ENCODE measurements around the gene PTH2R.
A peak's percentile ranks its signal among the peaks of the same experiment; 100 is the strongest.
"Not testable (repeated sequence)": the region's sequence is repeated elsewhere in the genome, so short reads cannot be mapped to it uniquely, and the experiment has no call there.

PTH2R gene

DNA sequence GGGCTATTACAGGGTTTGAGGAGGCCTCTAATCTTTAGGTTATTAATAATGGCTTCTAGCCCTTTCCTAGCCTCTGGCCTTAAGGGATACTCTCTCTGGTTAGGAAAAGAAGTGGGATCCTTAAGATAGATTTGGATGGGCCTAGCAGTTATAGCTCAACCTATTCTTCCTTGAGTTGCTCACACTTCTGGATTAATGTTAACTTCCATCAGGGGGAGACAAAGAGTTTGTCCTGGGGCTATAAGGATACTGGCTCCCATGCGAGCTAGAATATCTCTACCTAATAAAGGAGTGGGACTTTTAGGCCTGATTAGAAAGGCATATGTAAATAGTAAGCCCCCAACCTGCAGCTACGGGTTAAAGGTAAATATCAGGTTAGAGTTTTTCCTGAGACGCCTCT is 14.3 kb upstream of the PTH2R start:
- no peak for DNase-seq

DNA sequence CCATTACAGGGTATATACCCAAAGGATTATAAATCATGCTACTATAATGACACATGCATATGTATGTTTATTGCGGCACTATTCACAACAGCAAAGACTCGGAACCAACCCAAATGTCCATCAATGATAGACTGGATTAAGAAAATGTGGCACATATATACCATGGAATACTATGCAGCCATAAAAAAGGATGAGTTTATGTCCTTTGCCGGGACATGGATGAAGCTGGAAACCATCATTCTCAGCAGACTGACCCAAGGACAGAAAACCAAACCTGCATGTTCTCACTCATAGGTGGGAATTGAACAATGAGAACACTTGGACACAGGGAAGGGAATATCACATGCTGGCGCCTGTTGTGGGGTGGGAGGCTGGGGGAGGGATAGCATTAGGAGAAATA is 9.8 kb upstream of the PTH2R start:
- DNase-seq, result not testable (repeated sequence)

DNA sequence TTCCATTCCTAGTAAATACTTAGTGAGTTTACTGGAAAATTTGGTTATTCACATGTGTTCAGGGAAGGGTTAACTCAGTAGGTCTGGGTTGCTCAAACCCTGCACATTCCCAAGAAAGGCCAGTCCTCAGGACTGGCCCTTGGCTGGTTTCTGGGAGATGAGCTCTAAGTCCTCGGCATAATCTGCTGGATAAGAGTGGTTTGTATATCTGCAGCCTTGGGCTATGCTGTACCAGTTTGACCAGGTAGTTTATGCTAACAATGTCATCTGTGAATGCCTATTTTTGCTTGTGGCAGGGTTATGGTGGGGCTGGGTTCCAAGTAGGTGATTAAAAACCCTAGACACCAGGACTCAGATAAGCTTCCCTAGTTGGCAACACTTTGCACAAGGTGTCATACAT is 7.4 kb upstream of the PTH2R start:
- DNase-seq, result no peak

DNA sequence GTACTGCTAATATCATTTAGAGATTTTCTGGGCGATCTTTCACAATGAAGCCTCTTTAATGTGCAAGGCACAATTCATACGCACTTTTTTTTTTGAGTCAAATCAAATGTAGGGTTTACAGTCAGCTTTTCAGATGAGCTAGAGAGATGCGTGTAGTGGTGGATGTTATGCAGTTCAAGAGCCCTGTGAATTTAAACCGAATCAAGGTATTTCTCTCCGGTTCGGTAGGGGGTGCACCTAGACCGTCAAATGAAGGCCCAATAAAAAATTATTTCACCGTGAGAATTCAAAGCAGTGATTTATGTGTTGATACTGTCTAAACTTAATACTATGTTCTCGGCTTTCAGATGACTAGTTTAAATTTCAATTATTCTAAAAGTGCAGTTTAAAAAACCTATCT is 1.1 kb downstream of the PTH2R start:
- peak; percentile 53 for DNase-seq

DNA sequence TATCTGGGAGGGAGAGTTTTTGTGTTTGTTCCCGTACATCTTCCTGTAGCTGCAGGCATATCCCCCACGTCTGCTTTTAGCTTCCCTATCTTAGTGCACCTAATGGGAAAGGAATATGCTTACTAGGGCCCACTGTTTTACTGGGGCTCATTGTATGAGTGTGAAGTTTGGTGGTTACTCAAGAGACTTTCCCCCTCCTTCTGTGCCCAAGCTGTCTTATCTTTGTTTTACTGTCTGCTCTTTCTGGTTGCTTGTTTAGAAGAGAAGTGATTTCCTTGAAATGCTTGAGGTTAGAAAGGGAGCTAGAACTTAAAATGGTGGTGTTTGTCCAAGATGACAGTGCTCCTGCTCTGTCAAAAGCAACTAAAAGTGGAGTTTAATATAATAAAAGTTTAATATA is 7.3 kb downstream of the PTH2R start:
- no peak for DNase-seq

DNA sequence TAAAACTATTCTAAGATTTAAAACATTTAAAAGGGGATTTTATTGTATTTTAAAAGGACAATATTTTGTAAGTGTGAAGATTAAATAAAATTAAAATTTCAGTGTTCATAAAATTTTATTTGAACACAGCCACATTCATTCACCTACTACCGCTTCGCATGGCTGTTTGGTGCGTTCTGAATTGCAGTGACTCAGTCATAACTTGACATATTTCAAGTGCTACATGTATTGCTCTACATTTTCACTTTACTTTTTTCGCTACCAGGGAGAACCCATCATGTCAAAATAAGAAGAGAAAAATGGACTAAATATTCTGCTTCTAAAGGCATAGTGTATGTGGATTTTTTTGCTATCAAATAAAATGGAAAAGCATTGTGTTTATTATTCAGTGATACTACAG is 8.7 kb downstream of the PTH2R start:
- no peak for DNase-seq

DNA sequence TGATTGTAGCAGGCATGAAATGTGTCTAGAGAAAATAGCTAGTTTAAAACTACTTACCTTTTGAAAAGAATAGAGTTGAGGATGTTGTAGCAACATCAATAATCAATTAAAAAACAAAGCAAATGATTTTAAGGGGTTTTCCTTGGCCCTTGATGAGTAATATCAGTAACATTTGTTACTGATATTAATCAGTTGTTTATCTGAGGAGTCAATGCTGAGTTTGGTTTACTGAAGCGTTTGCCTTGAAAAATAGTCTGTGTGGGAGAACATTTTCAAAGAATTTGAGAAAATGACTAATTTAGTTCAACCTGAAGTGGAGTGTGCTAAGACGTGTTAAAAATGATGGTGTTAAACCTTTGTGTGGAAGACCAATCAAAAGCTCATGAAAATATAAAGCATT is 9.3 kb downstream of the PTH2R start:
- DNase-seq, result no peak

DNA sequence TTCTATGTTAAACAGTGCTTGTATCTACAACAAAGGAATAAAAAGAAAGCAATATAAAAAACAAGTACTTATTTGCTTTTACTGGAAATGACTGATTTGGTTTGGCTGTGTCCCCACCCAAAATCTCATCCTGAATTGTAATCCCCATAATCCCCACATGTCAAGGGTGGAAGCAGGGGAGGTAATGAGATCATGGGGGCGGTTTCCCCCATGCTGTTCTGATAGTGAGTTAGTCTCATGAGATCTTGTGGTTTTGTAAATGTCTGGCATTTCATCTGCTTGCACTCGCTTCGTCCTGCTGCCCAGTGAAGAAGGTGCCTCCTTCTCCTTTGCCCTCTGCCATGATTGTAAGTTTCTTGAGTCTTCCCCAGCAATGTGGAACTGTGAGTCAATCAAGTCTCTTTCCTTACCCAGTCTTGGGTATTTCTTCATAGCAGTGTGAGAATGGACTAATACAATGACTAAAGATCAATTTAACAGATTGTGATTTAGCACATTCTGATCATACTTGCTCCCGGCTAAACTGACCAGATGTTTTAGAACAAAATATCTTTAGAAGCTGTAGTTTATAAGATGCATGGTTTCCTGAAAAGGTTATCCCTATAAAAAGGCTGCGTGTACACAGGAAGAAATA is 19.9 kb downstream of the PTH2R start:
- DNase-seq, result no peak

DNA sequence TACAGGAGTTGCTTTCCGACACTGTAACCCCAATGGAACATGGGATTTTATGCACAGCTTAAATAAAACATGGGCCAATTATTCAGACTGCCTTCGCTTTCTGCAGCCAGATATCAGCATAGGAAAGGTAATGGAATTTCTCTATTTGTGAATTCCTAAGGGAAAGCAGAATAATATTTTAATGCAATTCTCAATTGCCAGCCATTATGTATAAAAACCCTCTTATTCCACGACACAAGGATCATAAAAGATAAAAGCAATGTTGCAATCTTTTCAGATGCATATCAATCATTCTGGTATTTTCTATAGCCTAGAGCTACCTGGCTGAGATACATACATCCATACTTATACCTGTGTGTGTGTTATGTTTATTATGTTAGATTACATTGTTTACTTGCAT is 31.2 kb downstream of the PTH2R start:
- no peak for DNase-seq

DNA sequence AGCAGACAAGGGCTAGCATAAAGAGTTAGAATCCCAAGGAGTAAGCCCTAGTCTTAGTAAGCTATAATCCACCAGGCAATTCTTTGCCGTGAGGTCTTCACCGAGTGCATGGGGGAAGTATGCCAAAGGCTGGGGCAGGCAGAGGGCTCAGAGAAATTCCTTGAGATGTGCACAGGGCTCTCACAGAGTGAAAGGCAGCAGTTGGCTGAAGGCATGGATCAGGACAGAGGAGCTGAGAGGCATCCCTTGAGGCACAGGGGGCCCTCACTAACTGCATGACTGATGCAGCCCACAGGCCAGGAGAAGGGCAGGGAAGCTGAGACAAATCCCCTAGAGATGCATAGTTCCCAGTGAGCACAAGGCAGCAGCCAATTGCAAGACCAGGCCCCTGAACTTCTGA is 34.1 kb downstream of the PTH2R start:
- DNase-seq, result no peak

DNA sequence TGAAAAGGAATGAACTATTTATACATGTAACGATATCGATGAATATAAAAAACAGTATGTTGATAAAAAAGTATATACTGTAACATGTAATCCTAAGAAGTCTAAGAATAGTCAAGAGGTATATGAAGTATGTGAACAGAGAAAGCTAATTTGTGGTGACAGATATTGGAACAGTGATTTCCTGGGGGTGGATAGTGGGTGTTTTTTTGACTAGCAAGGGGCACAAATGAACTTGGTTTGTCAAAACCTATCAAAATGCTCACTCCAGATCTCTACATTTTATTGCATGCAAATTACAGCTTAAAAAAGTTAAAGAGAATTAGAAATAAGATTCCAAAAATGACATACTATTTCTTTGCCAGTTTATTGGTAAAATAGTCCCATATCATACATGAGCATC is 35.4 kb downstream of the PTH2R start:
- DNase-seq, result no peak

DNA sequence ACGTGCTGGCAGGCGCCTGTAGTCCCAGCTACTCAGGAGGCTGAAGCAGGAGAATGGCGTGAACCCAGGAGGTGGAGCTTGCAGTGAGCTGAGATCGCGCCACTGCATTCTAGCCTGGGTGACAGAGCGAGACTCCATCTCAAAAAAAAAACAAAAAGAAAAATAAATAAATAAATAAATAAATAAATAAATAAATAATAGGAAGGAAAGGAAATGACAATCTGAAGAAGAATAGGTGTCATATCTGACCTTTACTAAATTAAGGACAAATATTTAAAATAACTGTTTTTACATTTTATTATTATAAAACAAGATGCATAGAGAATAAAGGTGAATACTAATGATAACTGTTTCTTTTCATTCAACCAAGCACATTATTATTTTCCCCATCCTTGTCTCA is 40.9 kb downstream of the PTH2R start:
- not testable (repeated sequence) for DNase-seq

DNA sequence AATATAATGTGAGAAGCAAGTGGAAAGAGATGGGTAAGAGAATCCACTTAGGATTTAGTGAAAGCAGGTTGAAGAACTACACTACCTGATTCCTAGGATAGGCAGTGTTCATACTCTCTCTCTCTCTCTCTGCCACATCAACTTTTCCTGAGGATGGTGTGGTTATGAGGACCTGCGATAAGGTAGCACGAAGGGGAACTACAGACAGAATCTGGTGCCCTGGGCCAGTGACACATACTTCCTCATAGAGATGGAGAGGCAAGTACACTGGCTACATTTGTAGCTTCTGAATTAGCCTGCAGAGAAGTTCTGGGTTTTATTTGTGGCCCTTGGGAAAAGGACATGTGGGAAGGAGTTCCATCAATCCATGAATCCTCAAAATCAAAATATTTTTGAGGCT is 44.5 kb downstream of the PTH2R start:
- DNase-seq, result no peak

DNA sequence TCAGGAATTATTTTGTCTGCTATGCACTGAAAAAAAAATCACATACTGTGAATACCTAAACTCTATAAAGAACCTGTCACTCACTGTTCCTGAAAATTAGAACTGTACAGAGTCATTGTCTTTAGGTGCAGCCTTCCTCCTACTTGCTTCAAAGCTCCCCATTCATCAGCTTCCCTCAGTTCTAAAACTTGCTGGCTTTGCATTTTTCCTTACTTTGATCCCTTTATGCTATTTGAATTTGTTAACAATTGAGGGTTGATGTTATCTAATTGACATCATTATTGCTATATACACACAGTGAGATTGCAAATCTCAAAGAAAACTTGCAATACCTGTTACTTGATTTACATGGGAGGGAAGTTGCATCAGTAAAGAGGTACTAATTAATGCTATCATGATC is 48.3 kb downstream of the PTH2R start:
- no peak for DNase-seq

DNA sequence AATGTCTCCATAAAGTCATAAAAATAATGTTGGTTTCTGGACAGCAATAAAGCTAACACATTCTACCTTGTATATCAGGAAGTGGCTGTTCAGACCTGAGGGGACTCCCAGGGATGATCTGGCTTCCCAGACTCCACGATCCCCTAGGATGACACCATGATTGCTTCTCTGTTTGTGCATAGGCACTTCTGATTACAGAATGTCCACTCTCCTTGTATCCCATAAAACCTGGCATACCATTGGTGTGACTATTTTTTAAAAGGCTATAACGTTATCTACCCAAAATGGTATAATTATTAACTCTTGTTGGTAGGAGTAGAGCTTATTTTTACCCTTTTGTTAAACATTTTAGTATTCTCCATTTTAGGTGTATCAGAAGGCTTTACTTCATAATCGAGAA is 57.1 kb downstream of the PTH2R start:
- no peak for DNase-seq

DNA sequence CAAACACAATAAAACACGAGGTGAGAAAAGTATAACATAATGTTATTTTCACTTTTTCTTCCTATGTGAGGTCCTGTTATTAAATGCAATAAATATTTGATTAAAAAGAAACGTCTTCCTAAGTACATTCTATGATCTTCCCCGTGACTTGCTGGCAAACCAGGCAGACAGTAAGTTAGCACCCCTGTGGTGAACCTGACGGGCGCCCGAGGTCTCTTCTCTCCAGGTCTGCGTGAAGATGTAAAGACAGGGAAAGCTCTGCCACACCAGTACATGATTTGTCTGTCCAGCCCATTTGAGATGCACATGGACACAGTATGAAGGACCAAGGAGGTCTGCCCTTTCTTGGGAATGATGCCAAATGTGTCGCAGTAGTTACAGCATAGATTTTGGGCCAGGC is 57.6 kb downstream of the PTH2R start:
- no peak for DNase-seq

DNA sequence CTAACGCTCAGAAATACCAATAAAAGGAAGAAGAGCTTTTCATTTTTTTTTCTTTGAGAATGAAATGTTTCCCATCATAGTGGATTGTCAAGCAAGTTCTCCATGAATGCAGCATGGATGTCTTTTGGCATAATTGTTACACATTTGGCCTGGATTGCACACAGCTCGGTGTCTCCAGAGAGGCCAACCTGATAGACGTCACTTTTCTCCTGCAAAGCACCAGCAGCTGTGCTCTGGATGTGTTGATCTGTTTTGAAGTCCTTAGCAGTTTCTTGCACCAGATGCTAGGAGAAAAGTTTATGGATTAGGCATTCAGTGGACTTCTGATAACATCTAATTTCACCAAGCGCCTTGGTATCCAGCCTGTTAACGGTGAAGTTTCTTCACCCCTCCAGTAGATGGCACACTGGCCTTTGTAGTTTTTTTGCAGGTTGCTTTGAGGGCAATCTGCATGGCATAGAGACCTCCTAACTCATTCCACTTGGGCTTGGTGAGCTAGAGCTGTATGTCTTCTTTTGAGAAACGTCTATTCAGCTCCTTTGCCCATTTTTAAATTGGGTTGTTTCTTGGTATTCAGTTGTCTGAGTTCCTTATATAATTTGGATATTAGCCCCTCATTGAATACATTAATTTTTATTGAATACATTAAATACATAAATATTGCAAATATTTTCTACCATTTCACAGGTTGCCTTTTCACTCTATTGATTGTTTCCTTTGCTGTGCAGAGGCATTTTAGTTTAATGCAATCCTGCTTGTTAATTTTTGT is 59.7 kb downstream of the PTH2R start:
- DNase-seq, result peak; percentile 58

DNA sequence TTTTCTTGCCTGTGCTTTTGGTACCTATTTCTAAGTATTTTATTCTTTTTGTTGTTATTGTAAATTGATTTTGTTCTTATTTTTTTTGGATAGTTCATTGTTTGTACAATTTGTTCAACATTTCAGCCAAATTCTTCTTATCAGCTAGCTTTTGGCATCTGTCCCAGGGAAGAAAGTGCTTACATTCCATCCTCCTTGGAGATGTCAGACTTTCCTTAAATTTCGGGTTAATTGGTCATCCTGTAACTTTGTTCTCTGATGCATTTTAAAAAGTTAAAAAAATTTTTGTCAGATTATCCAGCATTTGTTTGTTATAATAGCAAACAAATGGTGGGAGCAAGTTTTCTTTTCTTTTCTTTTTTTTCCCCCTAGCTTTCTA is 60.3 kb downstream of the PTH2R start:
- DNase-seq, result no peak

DNA sequence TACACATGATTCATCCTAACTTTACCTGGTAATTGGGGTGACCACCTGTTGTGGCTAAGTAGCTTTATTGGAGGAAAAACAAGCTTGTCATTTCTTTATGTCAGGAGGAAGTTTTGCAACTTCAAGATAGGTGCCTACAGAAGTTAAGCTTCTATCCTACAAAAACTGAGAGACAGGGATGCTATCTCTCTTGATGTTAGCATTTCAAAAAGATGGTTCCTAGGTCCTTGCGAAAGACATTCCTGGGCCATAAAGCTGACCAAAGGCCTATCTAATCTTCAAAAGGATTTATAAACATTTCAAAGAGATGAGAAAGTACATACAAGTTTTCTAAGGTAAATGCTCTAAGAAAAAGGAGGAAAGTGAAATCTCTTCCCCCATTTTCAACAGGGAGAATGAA is 61.0 kb downstream of the PTH2R start:
- no peak for DNase-seq

DNA sequence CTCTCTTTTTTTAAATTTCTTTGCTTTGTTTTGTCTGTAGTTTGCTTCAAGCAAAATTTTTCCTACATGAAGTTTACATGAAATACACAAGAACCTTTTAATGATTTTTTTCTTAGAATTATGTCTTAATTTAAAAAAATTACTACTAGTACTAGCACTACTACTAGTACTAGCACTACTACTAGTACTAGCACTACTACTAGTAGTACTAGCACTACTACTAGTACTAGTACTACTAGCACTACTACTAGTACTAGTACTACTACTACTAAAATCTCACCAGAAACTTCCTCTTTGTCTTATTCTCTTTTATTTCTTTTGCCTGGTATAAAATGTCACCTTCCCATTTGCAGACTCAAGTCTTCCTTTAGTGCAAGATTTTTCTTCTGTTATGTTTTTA is 71.1 kb downstream of the PTH2R start:
- DNase-seq, result no peak

DNA sequence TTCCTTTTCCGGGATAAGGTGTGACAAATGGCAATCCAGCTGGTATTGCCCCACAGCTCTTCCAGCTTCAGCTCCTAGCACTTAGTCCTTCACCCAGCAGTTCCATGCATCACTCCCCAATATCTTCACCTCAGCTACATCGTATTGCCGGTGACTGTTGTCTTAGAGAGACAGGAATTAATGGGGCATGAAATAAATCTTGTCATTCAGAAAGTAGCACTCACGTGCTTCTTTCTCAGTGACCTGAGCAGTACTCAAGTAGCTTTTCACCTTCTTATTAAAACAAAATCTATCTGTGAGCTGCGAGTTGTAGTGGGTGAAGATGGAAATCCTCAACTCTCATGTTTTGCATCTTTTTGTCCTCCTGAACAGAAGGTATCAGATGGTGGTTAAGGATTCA is 72.8 kb downstream of the PTH2R start:
- no peak for DNase-seq

DNA sequence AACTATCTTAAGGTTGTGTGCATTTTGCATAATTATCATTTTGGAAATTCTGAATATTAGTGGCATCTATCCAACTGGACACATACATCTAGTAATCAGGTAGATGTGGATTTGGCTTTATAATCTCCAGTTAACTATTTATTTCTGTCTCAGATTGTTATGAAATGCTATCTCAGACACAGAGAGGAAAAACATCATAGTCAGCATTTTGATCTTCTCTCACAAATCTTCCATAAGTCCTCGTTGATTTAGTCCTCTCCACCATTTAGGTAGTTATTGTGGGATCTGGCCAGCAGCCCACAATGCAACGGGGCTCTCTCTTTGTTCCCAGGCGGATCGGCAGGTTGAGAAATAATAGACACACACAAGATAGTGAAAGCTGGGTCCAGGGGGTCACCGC is 75.4 kb downstream of the PTH2R start:
- not testable (repeated sequence) for DNase-seq

DNA sequence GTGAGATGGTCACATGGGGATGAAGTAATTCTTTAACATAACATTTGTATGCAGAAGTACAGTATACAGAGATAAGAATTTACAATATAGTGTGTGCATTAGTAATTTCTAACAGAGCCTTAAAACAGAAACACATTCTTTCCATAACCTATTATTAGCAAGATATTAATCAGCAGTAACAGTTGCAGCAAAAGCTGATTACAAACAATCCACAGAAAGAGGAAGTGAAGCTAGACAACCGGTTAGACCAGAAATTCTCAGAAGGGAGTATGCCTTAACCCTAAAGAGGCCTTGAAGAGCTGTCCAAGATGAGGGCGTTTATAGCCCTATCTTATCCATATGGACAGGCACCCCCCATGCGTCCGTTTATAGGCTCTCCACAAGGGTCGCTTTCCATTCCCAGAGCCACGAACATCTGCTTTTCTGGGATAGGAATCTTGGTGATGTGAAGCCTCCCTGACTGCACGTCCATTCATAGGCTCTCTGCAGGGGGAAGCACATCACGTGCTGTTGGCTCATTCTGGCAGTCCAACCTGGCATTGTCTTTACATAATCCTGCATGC is 75.9 kb downstream of the PTH2R start:
- not testable (repeated sequence) for DNase-seq

DNA sequence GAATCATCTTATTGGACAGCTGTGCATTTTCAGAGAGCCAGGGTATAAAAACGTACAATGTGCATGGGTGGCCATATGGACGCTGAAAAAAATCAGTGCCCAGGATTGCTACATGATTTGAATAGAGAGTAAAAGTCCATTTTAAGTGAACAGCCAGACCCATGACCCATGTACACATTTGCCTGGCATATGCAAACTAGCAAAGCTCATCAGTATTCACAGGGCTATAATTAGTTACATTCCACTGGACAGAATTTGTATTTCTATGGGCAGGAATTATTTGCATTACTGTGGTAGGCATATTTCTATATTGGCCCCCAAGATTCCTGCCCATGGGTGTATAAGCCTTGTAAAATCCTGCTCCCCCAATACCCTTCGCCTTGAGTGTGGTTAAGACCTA is 78.8 kb downstream of the PTH2R start:
- DNase-seq, result no peak
